Endodermal cell (in vitro differentiated cells): ENCODE results near the gene LRPAP1. TPM values are rescaled to one million over a fixed set of nuclear protein-coding genes. Genes with fewer than 3 reads are reported as not detected.

ENCODE experiments used
- DNase-seq: peaks from one replicate; pipeline ENCODE4 v3.0.0-alpha.2; 2017
- H3K27ac ChIP-seq: 2 replicates; pipeline ENCODE4 v1.5.1; 2013; ENCODE audit warnings: mild to moderate bottlenecking, low read depth, low read length, moderate library complexity
- H3K27me3 ChIP-seq: 2 replicates; pipeline ENCODE4 v1.6.1; 2013; ENCODE audit warnings: mild to moderate bottlenecking, low read length, moderate library complexity; ENCODE audit not compliant: insufficient read depth, control insufficient read depth, poor library complexity, severe bottlenecking
- H3K36me3 ChIP-seq: 2 replicates; pipeline ENCODE4 v1.7.0; 2013; ENCODE audit warnings: mild to moderate bottlenecking, low read length, moderate library complexity; ENCODE audit not compliant: control insufficient read depth, insufficient read depth
- H3K4me1 ChIP-seq: one replicate; pipeline ENCODE4 v1.7.0; 2013; ENCODE audit warnings: low read length; ENCODE audit not compliant: control insufficient read depth, insufficient read depth
- H3K4me3 ChIP-seq: 2 replicates; pipeline ENCODE4 v1.5.1; 2013; ENCODE audit warnings: mild to moderate bottlenecking, low read length, moderate library complexity
- H3K9ac ChIP-seq: 2 replicates; pipeline ENCODE4 v1.6.1; 2013; ENCODE audit warnings: mild to moderate bottlenecking, low read length, moderate library complexity; ENCODE audit not compliant: poor library complexity, severe bottlenecking; ENCODE audit errors: extremely low read depth
- H3K9me3 ChIP-seq: 2 replicates; pipeline ENCODE4 v1.6.1; 2013; ENCODE audit warnings: mild to moderate bottlenecking, low read length, moderate library complexity; ENCODE audit not compliant: control insufficient read depth
- H3K27ac Mint-ChIP-seq: 2 replicates; pipeline ENCODE4 v1.8.0; 2020; ENCODE audit warnings: mixed read lengths
- H3K27me3 Mint-ChIP-seq: 2 replicates; pipeline ENCODE4 v1.8.0; 2021; ENCODE audit warnings: mild to moderate bottlenecking, mixed read lengths; ENCODE audit not compliant: insufficient read depth
- H3K36me3 Mint-ChIP-seq: 2 replicates; pipeline ENCODE4 v1.8.0; 2020; ENCODE audit warnings: low read depth, mixed read lengths
- H3K4me1 Mint-ChIP-seq: 2 replicates; pipeline ENCODE4 v1.8.0; 2020; ENCODE audit warnings: mixed read lengths
- H3K4me3 Mint-ChIP-seq: 2 replicates; pipeline ENCODE4 v1.8.0; 2020; ENCODE audit warnings: mild to moderate bottlenecking, moderate library complexity, mixed read lengths
- H3K9me3 Mint-ChIP-seq: 2 replicates; pipeline ENCODE4 v1.8.0; 2020; ENCODE audit warnings: mild to moderate bottlenecking, mixed read lengths
- WGBS, 2 experiments: methylation state at CpG; one replicate each; pipeline versions ENCODE4 v1.1.5 to v1.1.7; 2013; ENCODE audit warnings: missing lambda C conversion rate in 2 of 2, mixed read lengths in 1 of 2; ENCODE audit not compliant: insufficient coverage in 1 of 2, insufficient read length in 1 of 2; 5-methylcytosine and 5-hydroxymethylcytosine counted together
- total RNA-seq, 2 donors: library from RNA; stranded (reverse); fragmentation: NEBNext Ultra II Directional in 1 of 2; extraction: Animal tissue kit (Norgen Biotek cat#: 25700) in 1 of 2; gene quantifications; 2 replicates in 1 of 2; 3 replicates in 1 of 2; pipeline ENCODE4 v1.2.1, GENCODE V29; 2021
- TF ChIP-seq, protein P1 (sequence below): fragments of 200-600 bp; sonication (generic); conservative IDR thresholded peaks from 2 replicates; pipeline ENCODE4 v1.5.0; 2021; ENCODE audit warnings: antibody characterized with exemption, mild to moderate bottlenecking

The LRPAP1 gene
- total RNA-seq, 2 donors from 2014 or later: 111 to 129 TPM

DNA sequence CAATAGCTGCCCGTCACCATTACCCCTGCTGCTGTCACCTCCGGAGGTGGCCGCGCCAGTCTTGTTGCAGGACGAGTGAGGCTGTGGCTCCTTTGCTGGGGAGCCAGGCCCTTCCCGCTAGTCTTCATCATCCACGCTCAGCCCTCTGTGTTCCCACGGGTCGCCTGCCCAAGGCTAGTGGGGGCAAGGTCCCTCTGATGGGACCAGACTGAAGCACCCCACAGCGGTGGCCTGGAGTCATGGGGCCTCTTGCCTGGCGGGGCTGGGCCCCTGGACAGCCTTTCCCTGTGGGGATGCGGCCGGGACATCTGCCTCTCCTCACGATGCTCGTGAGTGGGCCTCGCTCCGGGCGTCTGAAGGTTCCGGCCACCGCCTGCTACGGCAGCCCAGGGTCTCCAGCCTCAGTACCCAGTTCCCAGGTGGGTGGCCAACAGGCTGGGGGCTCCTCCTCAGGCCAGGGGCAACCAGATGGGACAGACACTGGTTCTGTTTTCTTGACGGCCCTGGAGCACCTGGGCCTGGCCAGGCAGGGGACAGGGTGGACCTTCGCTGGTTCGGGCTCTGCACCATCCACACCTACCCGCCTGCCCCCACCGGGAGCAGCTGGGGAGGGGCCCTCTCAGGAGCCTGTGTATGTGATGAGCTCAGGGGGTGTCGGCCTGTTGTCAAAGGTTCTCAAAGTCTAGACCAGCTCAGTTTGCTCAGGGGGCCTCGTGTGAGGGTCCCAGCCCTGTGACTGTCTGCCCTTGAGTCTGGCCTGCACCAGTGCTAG, 36.8 kb downstream of the LRPAP1 start:
- Histone ChIP-seq H3K4me3 (no peak overlapping the region), H3K9me3 (no peaks in the 10 kb centered on the region), H3K9ac (no peak overlapping the region), H3K4me1 (peaks cover 12% of the 10 kb centered on the region), H3K27me3 (peaks cover 25% of the 10 kb centered on the region), H3K36me3 (no peaks in the 10 kb centered on the region), H3K27ac (no peak overlapping the region)
- H3K36me3 Mint-ChIP-seq: peaks cover 1% of the 10 kb centered on the region
- peaks cover 58% of the 10 kb centered on the region for H3K27me3 Mint-ChIP-seq
- WGBS, 2 experiments: 90 to 96% methylated on average over 20 to 28 of the region's 28 CpGs
- H3K4me3 Mint-ChIP-seq: no peak overlapping the region
- TF ChIP-seq, protein P1, sequence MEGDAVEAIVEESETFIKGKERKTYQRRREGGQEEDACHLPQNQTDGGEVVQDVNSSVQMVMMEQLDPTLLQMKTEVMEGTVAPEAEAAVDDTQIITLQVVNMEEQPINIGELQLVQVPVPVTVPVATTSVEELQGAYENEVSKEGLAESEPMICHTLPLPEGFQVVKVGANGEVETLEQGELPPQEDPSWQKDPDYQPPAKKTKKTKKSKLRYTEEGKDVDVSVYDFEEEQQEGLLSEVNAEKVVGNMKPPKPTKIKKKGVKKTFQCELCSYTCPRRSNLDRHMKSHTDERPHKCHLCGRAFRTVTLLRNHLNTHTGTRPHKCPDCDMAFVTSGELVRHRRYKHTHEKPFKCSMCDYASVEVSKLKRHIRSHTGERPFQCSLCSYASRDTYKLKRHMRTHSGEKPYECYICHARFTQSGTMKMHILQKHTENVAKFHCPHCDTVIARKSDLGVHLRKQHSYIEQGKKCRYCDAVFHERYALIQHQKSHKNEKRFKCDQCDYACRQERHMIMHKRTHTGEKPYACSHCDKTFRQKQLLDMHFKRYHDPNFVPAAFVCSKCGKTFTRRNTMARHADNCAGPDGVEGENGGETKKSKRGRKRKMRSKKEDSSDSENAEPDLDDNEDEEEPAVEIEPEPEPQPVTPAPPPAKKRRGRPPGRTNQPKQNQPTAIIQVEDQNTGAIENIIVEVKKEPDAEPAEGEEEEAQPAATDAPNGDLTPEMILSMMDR: no peak
- H3K4me1 Mint-ChIP-seq: peaks cover 3% of the 10 kb centered on the region
- DNase-seq: peak; percentile 49
- H3K9me3 Mint-ChIP-seq: no peaks in the 10 kb centered on the region
- H3K27ac Mint-ChIP-seq: no peak overlapping the region

DNA sequence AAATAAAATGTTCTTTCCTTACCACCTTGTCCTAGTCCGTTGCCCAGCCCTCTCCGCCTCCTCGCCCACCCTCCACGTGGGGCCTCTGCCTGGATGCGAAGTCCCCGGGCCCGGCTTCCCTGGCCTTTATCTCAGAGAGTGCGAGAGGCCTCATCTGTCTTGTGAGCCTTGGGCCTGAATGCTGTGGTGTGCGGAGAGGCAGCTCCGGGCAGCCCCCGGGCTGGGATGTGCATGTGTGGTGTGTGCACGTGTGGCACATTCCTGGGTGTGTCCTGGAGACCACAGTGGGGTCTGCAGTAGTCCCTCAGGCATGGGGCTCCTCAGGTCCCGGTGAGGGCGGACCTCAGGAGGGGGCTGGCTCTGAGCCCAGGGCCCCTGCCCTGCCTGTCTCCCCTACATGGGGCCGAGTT, 37.8 kb downstream of the LRPAP1 start:
- Mint-ChIP-seq H3K9me3 (no peaks in the 10 kb centered on the region), H3K27me3 (peaks cover 65% of the 10 kb centered on the region), H3K4me1 (peaks cover 3% of the 10 kb centered on the region), H3K4me3 (no peak overlapping the region), H3K36me3 (peaks cover 1% of the 10 kb centered on the region), H3K27ac (no peak overlapping the region)
- TF ChIP-seq, protein P1: no peak
- Histone ChIP-seq H3K9ac (no peak overlapping the region), H3K27me3 (peaks cover 31% of the 10 kb centered on the region), H3K27ac (peak overlapping the region; percentile 83), H3K36me3 (no peaks in the 10 kb centered on the region), H3K4me3 (no peak overlapping the region), H3K9me3 (no peaks in the 10 kb centered on the region), H3K4me1 (peaks cover 12% of the 10 kb centered on the region)
- WGBS, 2 experiments: 56 to 76% methylated on average over 6 to 15 of the region's 15 CpGs
- no peak for DNase-seq

DNA sequence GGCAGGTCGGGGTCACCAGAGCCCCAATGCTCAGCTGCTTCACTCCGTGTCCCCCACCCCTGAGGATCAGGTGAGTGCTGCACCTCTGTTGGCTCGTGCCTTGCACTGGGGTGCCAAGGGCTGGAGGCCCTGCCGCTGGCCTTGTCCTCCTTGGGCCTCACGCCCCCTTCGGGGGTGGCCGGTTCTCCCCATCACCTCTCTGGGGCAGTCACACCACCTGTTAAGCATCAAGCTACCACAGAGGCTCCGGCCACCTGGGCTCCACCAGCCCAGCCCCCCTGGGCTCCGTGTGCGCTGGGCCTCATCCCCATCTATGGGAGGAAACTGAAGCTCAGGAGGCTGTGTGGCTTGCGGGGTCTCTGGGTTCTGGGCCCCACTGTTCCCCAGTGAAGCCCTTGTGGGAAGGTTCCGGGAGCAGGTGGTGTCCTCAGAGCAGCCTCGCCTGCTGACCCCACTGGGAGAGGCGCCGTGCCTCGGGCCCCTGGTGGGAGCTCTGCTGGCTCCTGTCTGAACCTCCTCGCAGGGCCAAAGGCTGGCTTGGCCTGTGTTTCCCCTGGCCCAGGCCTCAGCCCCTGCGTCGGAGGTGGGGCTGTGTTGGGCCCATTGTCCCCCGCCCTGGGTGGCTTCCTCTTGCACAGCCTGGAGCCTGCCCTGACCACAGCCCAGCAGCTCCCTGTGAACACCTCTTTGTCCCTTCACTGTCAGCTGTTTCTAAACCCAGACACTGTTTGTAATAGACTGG, 38.3 kb downstream of the LRPAP1 start:
- no peak overlapping the region for H3K9ac ChIP-seq
- peaks cover 31% of the 10 kb centered on the region for H3K27me3 ChIP-seq
- H3K9me3 ChIP-seq: no peaks in the 10 kb centered on the region
- TF ChIP-seq, protein P1: no peak
- DNase-seq: peak; percentile 73
- peaks cover 71% of the 10 kb centered on the region for H3K27me3 Mint-ChIP-seq
- H3K36me3 ChIP-seq: no peaks in the 10 kb centered on the region
- H3K4me3 Mint-ChIP-seq: no peak overlapping the region
- H3K4me1 Mint-ChIP-seq: peaks cover 3% of the 10 kb centered on the region
- 84% methylated on average over 7 to 20 of the region's 20 CpGs for WGBS, 2 experiments
- H3K27ac ChIP-seq: peak overlapping the region; percentile 83
- H3K27ac Mint-ChIP-seq: no peak overlapping the region
- H3K9me3 Mint-ChIP-seq: no peaks in the 10 kb centered on the region
- no peak overlapping the region for H3K4me3 ChIP-seq
- peaks cover 12% of the 10 kb centered on the region for H3K4me1 ChIP-seq
- H3K36me3 Mint-ChIP-seq: peaks cover 1% of the 10 kb centered on the region
